Natural killer cell (primary cell): ENCODE data around the gene SULF2. TPM values are rescaled to one million over a fixed set of nuclear protein-coding genes. Genes with fewer than 3 reads are reported as not detected.
"Not testable (repeated sequence)": the region's sequence is repeated elsewhere in the genome, so short reads cannot be mapped to it uniquely, and the experiment has no call there.

Source experiments
- ATAC-seq, 3 donors: fragments of 150-1000 bp in 2 of 3; fragments of 200-7000 bp in 1 of 3; cut with Tn5 transposase; 1 replicate in 1 of 3; 2 replicates in 2 of 3; pipeline ENCODE4 v1.10.0; 2021; ENCODE audit warnings: mild to moderate bottlenecking in 2 of 3, moderate library complexity in 2 of 3
- DNase-seq, 2 donors: peaks; one replicate each; pipeline versions ENCODE4 v3.0.0 to v3.0.0-alpha.2; 2013 to 2021; ENCODE audit warnings: mixed read lengths in 1 of 2
- H3K27ac ChIP-seq: one replicate; pipeline ENCODE4 v1.5.1; 2013; ENCODE audit warnings: mild to moderate bottlenecking, low read length
- H3K27me3 ChIP-seq: one replicate; pipeline ENCODE4 v1.6.1; 2013; ENCODE audit warnings: low read length; ENCODE audit not compliant: control insufficient read depth, insufficient read depth
- H3K36me3 ChIP-seq: one replicate; pipeline ENCODE4 v1.6.1; 2013; ENCODE audit warnings: low read length; ENCODE audit not compliant: control insufficient read depth, insufficient read depth
- H3K4me1 ChIP-seq: one replicate; pipeline ENCODE4 v1.6.1; 2013; ENCODE audit warnings: low read length; ENCODE audit not compliant: control insufficient read depth, insufficient read depth
- H3K4me3 ChIP-seq: one replicate; pipeline ENCODE4 v1.5.1; 2013; ENCODE audit warnings: low read length
- H3K9me3 ChIP-seq: one replicate; pipeline ENCODE4 v1.6.1; 2013; ENCODE audit warnings: low read length; ENCODE audit not compliant: control insufficient read depth, insufficient read depth
- H3K27ac Mint-ChIP-seq, 2 donors: one replicate each; pipeline ENCODE4 v1.8.0; 2022; ENCODE audit warnings: mild to moderate bottlenecking in 2 of 2, mixed read lengths in 2 of 2, moderate library complexity in 1 of 2
- H3K27me3 Mint-ChIP-seq, 2 donors: one replicate each; pipeline ENCODE4 v1.8.0; 2022; ENCODE audit warnings: low read depth in 2 of 2, mixed read lengths in 2 of 2
- H3K36me3 Mint-ChIP-seq: one replicate; pipeline ENCODE4 v1.8.0; 2022; ENCODE audit warnings: mixed read lengths
- H3K4me1 Mint-ChIP-seq, 2 donors: one replicate each; pipeline ENCODE4 v1.8.0; 2022; ENCODE audit warnings: mixed read lengths in 2 of 2
- H3K4me3 Mint-ChIP-seq: one replicate; pipeline ENCODE4 v1.8.0; 2022; ENCODE audit warnings: mild to moderate bottlenecking, moderate library complexity, mixed read lengths
- H3K9me3 Mint-ChIP-seq, 2 donors: one replicate each; pipeline ENCODE4 v1.8.0; 2022; ENCODE audit warnings: mixed read lengths in 2 of 2
- CTCF ChIP-seq: fragments of 200-600 bp; IDR thresholded peaks from one replicate; pipeline ENCODE4 v1.8.0; 2022; ENCODE audit warnings: antibody characterized with exemption
- WGBS: methylation state at CpG from one replicate; pipeline ENCODE4 v1.1.7; 2013; ENCODE audit warnings: missing lambda C conversion rate; ENCODE audit not compliant: insufficient coverage; 5-methylcytosine and 5-hydroxymethylcytosine counted together
- intact Hi-C: fragments of 100-400 bp; cut with micrococcal nuclease; formaldehyde crosslinking; loops from one replicate; pipeline ENCODE4 v1.14.2; 2022
- total RNA-seq, 4 donors: library from RNA; stranded (reverse); fragments of 120-200 nt in 1 of 4; gene quantifications; one replicate each; pipeline versions ENCODE4 v1.2.3 to v1.2.4, GENCODE V29; 2013 to 2022

The SULF2 gene
- total RNA-seq, 3 donors from 2014 or later (not counting 1 experiment from before 2014, with no cell fraction given): 8.1 to 48.7 (median 12.3) TPM

DNA sequence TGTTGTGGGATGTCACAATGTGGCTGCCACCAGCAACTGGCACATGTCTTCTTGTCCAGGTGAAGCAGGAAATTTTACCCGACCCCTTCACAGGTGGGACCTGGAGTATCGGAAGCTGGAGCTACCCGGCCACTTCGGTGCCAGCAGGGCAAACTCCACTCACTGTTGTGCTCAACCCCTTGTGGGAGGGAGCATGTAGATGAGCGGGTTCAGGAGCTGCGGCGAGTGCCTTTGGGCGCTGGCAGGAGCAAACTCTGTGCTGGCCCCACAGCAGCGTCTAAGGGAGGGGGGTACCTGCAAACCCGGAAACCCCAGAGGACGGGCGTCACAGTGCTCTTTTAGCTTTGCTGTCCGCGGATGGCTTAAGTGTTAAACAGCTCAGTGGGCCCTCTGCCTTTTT lies 20.7 kb upstream of the SULF2 start:
- H3K4me3 Mint-ChIP-seq: no peak overlapping the region
- H3K27me3 Mint-ChIP-seq: peaks cover 7% of the 10 kb centered on the region in 2 donors
- intact Hi-C loops: no loop called here

GRCh38 chr20:47804972-47805371 lies 19.7 kb upstream of the SULF2 start:
- H3K4me3 ChIP-seq, H3K27me3 Mint-ChIP-seq, H3K4me3 Mint-ChIP-seq, H3K27ac Mint-ChIP-seq, H3K9me3 Mint-ChIP-seq, H3K27me3 ChIP-seq, H3K4me1 ChIP-seq, H3K27ac ChIP-seq, ATAC-seq, H3K4me1 Mint-ChIP-seq, intact Hi-C loops, H3K36me3 Mint-ChIP-seq, H3K9me3 ChIP-seq, DNase-seq, H3K36me3 ChIP-seq: not testable (repeated sequence)
- WGBS: 78% methylated on average over 6 of the region's 7 CpGs

More for the DNA sequence above, 20.7 kb upstream of the SULF2 start:
- Mint-ChIP-seq H3K9me3 (no peaks in the 10 kb centered on the region), H3K36me3 (no peaks in the 10 kb centered on the region), H3K27ac (no peak overlapping the region), H3K4me1 (no peaks in the 10 kb centered on the region)
- H3K27ac ChIP-seq: no peak overlapping the region
- H3K9me3 ChIP-seq: no peaks in the 10 kb centered on the region
- no peak for DNase-seq
- H3K27me3 ChIP-seq: no peaks in the 10 kb centered on the region
- no peak for TF ChIP-seq CTCF
- 63% methylated on average over 14 of the region's 14 CpGs for WGBS
- H3K4me3 ChIP-seq: no peak overlapping the region
- no peak for ATAC-seq
- H3K36me3 ChIP-seq: no peaks in the 10 kb centered on the region
- H3K4me1 ChIP-seq: no peaks in the 10 kb centered on the region

GRCh38 chr20:47804224-47804825 lies 19.0 kb upstream of the SULF2 start:
- WGBS: 85% methylated on average over 15 of the region's 15 CpGs
- H3K4me1 ChIP-seq, ATAC-seq, H3K9me3 Mint-ChIP-seq, DNase-seq, H3K36me3 ChIP-seq, H3K27ac Mint-ChIP-seq, H3K36me3 Mint-ChIP-seq, intact Hi-C loops, H3K27me3 Mint-ChIP-seq, H3K4me3 ChIP-seq, H3K4me1 Mint-ChIP-seq, H3K27me3 ChIP-seq, H3K4me3 Mint-ChIP-seq, H3K9me3 ChIP-seq, H3K27ac ChIP-seq: not testable (repeated sequence)

- Mint-ChIP-seq H3K36me3 (no peaks in the 10 kb centered on the region), H3K4me3 (no peak overlapping the region), H3K9me3 (no peaks in the 10 kb centered on the region), H3K27me3 (peaks cover 0 to 10% of the 10 kb centered on the region in 2 donors), H3K4me1 (no peaks in the 10 kb centered on the region), H3K27ac (no peak overlapping the region)
- TF ChIP-seq CTCF: no peak
- H3K9me3 ChIP-seq: no peaks in the 10 kb centered on the region
- H3K4me1 ChIP-seq: no peaks in the 10 kb centered on the region
- H3K27ac ChIP-seq: no peak overlapping the region
- intact Hi-C loops: no loop called here
- WGBS: 81% methylated on average over 3 of the region's 3 CpGs
- no peaks in the 10 kb centered on the region for H3K36me3 ChIP-seq
- H3K27me3 ChIP-seq: no peaks in the 10 kb centered on the region
- ATAC-seq: no peak
- H3K4me3 ChIP-seq: no peak overlapping the region
- no peak for DNase-seq
Observed at GRCh38 chr20:47802975-47803374, 17.7 kb upstream of the SULF2 start.
